Uterus (tissue), 2 donors: ENCODE measurements around the gene TMEM129.

ENCODE experiments used
- CTCF ChIP-seq, 4 experiments: fragments of 200-600 bp in 2 of 4; fragments of 450-650 bp in 2 of 4; sonication (generic) in 2 of 4; IDR thresholded peaks; one replicate each; pipeline ENCODE4 v1.5.1; 2016 to 2019; ENCODE audit warnings: antibody characterized with exemption in 4 of 4, mild to moderate bottlenecking in 2 of 4, moderate library complexity in 1 of 4
- POLR2A ChIP-seq, 2 donors: fragments of 450-650 bp; IDR thresholded peaks; one replicate each; pipeline ENCODE4 v1.6.1; 2016; ENCODE audit warnings: antibody characterized with exemption in 2 of 2, mild to moderate bottlenecking in 1 of 2, moderate library complexity in 1 of 2

- TF ChIP-seq POLR2A (IDR thresholded peaks at IDR 0.05): no peak
- TF ChIP-seq CTCF (IDR thresholded peaks at IDR 0.05): no peak
Measured at GRCh38 chr4:1750381-1751154, 29.4 kb upstream of the TMEM129 start.
